ENCODE results near the gene MYO7B. TPM values are rescaled to one million over a fixed set of nuclear protein-coding genes. Genes with fewer than 3 reads are reported as not detected.
A peak's percentile ranks its signal among the peaks of the same experiment; 100 is the strongest.

MYO7B gene
- total and polyA plus RNA-seq, 9 of the 15 experiments (the other 6 are each of a cell fraction or from before 2014, with no cell fraction given), result 0.08 TPM; not detected in 8

DNA sequence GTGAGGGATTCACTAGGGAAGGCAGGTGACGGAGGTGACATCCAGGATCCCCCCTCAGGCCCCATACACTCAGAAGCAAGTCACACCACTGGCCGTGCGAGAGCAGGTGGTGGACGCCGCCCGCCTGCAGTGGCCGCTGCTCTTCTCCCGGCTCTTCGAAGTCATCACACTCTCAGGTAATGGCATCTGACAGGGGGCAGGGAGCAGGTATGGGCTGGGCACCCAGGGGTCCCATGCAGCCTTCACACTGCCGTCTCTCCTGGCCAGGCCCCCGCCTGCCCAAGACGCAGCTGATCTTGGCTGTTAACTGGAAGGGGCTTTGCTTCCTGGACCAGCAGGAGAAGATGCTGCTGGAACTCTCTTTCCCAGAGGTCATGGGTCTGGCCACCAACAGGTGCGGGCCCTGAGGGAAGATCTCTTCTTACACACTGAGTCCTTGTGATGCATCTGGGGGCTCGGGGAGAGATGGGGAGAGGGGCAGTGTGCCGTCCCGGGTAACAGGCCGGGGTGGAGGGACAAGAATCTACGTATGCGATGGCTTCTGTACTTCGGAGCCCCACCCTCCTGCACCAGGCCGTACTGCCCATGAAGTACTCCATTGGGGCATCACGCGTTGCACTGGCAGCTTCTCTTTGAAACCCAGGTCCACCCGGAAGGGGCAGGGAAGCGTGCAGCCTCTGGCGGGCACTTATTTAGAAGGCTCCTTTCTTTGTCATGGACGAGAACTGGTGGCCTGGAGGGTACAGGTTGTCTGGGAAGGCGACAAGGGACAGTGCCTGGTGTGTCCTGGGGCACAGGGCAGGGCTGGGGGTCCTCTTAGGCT, 91.6 kb downstream of the MYO7B start:
- Histone ChIP-seq H3K4me2 (ENCODE audit: insufficient read depth, low read length) (no peak overlapping the region), H3K4me1 (replicated peaks in 1 of 2; ENCODE audit: control insufficient read depth in 2 of 2, insufficient read depth in 2 of 2, low read length in 2 of 2) (peaks cover 0 to 40% of the 10 kb centered on the region in 2 experiments; a peak in 3 of 5 replicates), H4K20me1 (replicated peaks; ENCODE audit: control insufficient read depth, insufficient read depth, low read length) (peaks cover 9% of the 10 kb centered on the region; the same call in 1 of the 2 replicates), H3K9me1 (ENCODE audit: control insufficient read depth, insufficient read depth, low read length) (no peaks in the 10 kb centered on the region), H3K27me3 (ENCODE audit: control insufficient read depth in 2 of 2, insufficient read depth in 2 of 2, low read length in 2 of 2) (peaks cover 41 to 97% of the 10 kb centered on the region in 2 experiments; a peak in 4 of 5 replicates), H3K4me3 (no peak overlapping the region), H3K79me2 (ENCODE audit: control insufficient read depth, insufficient read depth, low read length) (no peaks in the 10 kb centered on the region), H3K9me3 (replicated peaks; ENCODE audit: control insufficient read depth, insufficient read depth, low read depth, low read length) (no peaks in the 10 kb centered on the region), H2AFZ (ENCODE audit: low read depth, low read length) (no peak overlapping the region), H3K36me3 (ENCODE audit: control insufficient read depth, insufficient read depth, low read length) (no peaks in the 10 kb centered on the region), H3K9ac (ENCODE audit: insufficient read depth in 1 of 2, low read depth in 2 of 2, low read length in 2 of 2) (no peak overlapping the region), H3K27ac (ENCODE audit: extremely low read depth, low read depth, low read length) (no peak overlapping the region)
- TF ChIP-seq MYC (IDR thresholded peaks at IDR 0.05; ENCODE audit: low read depth, low read length) (no peak), MYC (CRISPR knock-in tag; IDR thresholded peaks at IDR 0.05; ENCODE audit: borderline replicate concordance, low read depth) (no peak), HNRNPK (IDR thresholded peaks at IDR 0.05; ENCODE audit: low read depth, low read length, poor library complexity, severe bottlenecking) (no peak), SRSF9 (IDR thresholded peaks at IDR 0.05; ENCODE audit: borderline replicate concordance, low read depth, low read length) (no peak), ZNF133 (CRISPR knock-in tag; IDR thresholded peaks at IDR 0.05) (no peak), SRSF7 (optimal IDR thresholded peaks at IDR 0.05; ENCODE audit: low read depth, low read length) (no peak), BRD4 (IDR thresholded peaks at IDR 0.05) (no peak), PHF21A (IDR thresholded peaks at IDR 0.05; ENCODE audit: borderline replicate concordance, low read depth) (no peak), ZNF12 (CRISPR knock-in tag; IDR thresholded peaks at IDR 0.05) (no peak), LCOR (CRISPR knock-in tag; IDR thresholded peaks at IDR 0.05) (no peak)
- TF ChIP-seq, protein P1, sequence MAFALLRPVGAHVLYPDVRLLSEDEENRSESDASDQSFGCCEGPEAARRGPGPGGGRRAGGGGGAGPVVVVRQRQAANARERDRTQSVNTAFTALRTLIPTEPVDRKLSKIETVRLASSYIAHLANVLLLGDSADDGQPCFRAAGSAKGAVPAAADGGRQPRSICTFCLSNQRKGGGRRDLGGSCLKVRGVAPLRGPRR (CRISPR knock-in tag; IDR thresholded peaks at IDR 0.05), result no peak
- TF ChIP-seq, protein P2, sequence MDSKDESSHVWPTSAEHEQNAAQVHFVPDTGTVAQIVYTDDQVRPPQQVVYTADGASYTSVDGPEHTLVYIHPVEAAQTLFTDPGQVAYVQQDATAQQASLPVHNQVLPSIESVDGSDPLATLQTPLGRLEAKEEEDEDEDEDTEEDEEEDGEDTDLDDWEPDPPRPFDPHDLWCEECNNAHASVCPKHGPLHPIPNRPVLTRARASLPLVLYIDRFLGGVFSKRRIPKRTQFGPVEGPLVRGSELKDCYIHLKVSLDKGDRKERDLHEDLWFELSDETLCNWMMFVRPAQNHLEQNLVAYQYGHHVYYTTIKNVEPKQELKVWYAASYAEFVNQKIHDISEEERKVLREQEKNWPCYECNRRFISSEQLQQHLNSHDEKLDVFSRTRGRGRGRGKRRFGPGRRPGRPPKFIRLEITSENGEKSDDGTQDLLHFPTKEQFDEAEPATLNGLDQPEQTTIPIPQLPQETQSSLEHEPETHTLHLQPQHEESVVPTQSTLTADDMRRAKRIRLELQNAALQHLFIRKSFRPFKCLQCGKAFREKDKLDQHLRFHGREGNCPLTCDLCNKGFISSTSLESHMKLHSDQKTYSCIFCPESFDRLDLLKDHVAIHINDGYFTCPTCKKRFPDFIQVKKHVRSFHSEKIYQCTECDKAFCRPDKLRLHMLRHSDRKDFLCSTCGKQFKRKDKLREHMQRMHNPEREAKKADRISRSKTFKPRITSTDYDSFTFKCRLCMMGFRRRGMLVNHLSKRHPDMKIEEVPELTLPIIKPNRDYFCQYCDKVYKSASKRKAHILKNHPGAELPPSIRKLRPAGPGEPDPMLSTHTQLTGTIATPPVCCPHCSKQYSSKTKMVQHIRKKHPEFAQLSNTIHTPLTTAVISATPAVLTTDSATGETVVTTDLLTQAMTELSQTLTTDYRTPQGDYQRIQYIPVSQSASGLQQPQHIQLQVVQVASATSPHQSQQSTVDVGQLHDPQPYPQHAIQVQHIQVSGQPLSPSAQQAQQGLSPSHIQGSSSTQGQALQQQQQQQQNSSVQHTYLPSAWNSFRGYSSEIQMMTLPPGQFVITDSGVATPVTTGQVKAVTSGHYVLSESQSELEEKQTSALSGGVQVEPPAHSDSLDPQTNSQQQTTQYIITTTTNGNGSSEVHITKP (IDR thresholded peaks at IDR 0.05; ENCODE audit: partially characterized antibody), result no peak
- TF ChIP-seq, protein P3, sequence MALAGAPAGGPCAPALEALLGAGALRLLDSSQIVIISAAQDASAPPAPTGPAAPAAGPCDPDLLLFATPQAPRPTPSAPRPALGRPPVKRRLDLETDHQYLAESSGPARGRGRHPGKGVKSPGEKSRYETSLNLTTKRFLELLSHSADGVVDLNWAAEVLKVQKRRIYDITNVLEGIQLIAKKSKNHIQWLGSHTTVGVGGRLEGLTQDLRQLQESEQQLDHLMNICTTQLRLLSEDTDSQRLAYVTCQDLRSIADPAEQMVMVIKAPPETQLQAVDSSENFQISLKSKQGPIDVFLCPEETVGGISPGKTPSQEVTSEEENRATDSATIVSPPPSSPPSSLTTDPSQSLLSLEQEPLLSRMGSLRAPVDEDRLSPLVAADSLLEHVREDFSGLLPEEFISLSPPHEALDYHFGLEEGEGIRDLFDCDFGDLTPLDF (CRISPR knock-in tag; IDR thresholded peaks at IDR 0.05), result no peak
- no TSS peak for BruUV-seq (replicated peaks)
- DNase-seq (ENCODE audit: extremely low read depth in 1 of 4, low spot score in 3 of 4), result no peak
- intact Hi-C loops (cut with micrococcal nuclease), result no loop called here
- in situ Hi-C loops (cut with MboI), result no loop called here
- under 1% methylated on average over 28 of the region's 28 CpGs for WGBS (ENCODE audit: insufficient coverage, low coverage, missing lambda C conversion rate)
- peak; percentile 25; the same call in 2 of the 3 replicates for ATAC-seq
- POLR2A ChIA-PET, result interaction anchor here (0.5 to 0.9 kb wide), 2 partner anchors 19 kb away, joined by 3 read pairs; no protein-coding TSS in a partner anchor
- FAIRE-seq, result no peak
- CTCF ChIA-PET (ENCODE audit: low intra/inter-chr PET ratio), result no interaction called here

All from K562 (cell line).